SK-N-SH (cell line): ENCODE measurements around the gene PLIN4. TPM values are rescaled to one million over a fixed set of nuclear protein-coding genes. Genes with fewer than 3 reads are reported as not detected.

ENCODE experiments used
- CTCF ChIA-PET: fragments of 300-600, 350-600 bp; formaldehyde crosslinking; extraction: SDS; loops from one replicate; lab custom pipeline; 2021; lab: Yijun Ruan, JAX
- POLR2A ChIA-PET: fragments of 350-600 bp; sonication (Branson Sonifier 250); formaldehyde crosslinking; extraction: SDS; loops from one replicate; lab custom pipeline; 2020; ENCODE audit warnings: antibody characterized with exemption, inconsistent platforms; lab: Yijun Ruan, JAX
- DNase-seq: peaks from one replicate; pipeline ENCODE4 v3.0.0; 2012
- H2AFZ ChIP-seq: fragments of 200-600 bp; sonication (generic); 2 replicates; pipeline ENCODE4 v1.8.1; 2016; ENCODE audit warnings: antibody characterized with exemption, mild to moderate bottlenecking, low read depth
- H3F3A ChIP-seq: fragments of 200-600 bp; sonication (generic); replicated peaks from 2 replicates; pipeline ENCODE3; 2016; ENCODE audit warnings: antibody characterized with exemption, mild to moderate bottlenecking; ENCODE audit not compliant: insufficient read depth
- H3K27ac ChIP-seq, 2 experiments: fragments of 200-500 bp in 1 of 2; fragments of 200-600 bp in 1 of 2; sonication (Bioruptor generic) in 1 of 2; sonication (generic), shearing (Covaris generic) in 1 of 2; 2 replicates each; pipeline versions ENCODE4 v1.5.1 to v1.6.1; 2014 to 2016; ENCODE audit warnings: low read depth in 2 of 2, inconsistent platforms in 1 of 2, low read length in 1 of 2, mild to moderate bottlenecking in 1 of 2, mixed read lengths in 1 of 2
- H3K27me3 ChIP-seq: fragments of 200-600 bp; sonication (generic), shearing (Covaris generic); 2 replicates; pipeline ENCODE4 v1.6.1; 2016; ENCODE audit warnings: mixed run types; ENCODE audit not compliant: insufficient read depth
- H3K36me3 ChIP-seq, 2 experiments: fragments of 200-500 bp in 1 of 2; fragments of 200-600 bp in 1 of 2; sonication (Bioruptor generic) in 1 of 2; sonication (generic) in 1 of 2; replicated peaks in 1 of 2; 2 replicates each; pipeline versions ENCODE3 to v1.5.1; 2014 to 2016; ENCODE audit warnings: low read length in 1 of 2, mild to moderate bottlenecking in 1 of 2; ENCODE audit not compliant: insufficient read depth in 2 of 2, control insufficient read depth in 1 of 2
- H3K4me1 ChIP-seq, 2 experiments: fragments of 200-500 bp in 1 of 2; fragments of 200-600 bp in 1 of 2; sonication (Bioruptor generic) in 1 of 2; sonication (generic), shearing (Covaris generic) in 1 of 2; 2 replicates each; pipeline versions ENCODE4 v1.5.1 to v1.6.1; 2014 to 2016; ENCODE audit warnings: low read depth in 1 of 2, low read length in 1 of 2, mixed run types in 1 of 2; ENCODE audit not compliant: insufficient read depth in 2 of 2, control insufficient read depth in 1 of 2
- H3K4me2 ChIP-seq: fragments of 200-600 bp; sonication (generic), shearing (Covaris generic); 2 replicates; pipeline ENCODE4 v1.6.1; 2017; ENCODE audit warnings: mixed run types
- H3K4me3 ChIP-seq, 2 experiments: fragments of 200-500 bp in 1 of 2; fragments of 200-600 bp in 1 of 2; sonication (Bioruptor generic) in 1 of 2; sonication (generic), shearing (Covaris generic) in 1 of 2; 2 replicates each; pipeline versions ENCODE4 v1.5.1 to v1.8.1; 2014 to 2016; ENCODE audit warnings: low read depth in 2 of 2, inconsistent platforms in 1 of 2, low read length in 1 of 2, mild to moderate bottlenecking in 1 of 2, mixed read lengths in 1 of 2, moderate library complexity in 1 of 2
- H3K79me2 ChIP-seq: fragments of 200-600 bp; sonication (generic); 2 replicates; pipeline ENCODE4 v1.8.1; 2017; ENCODE audit warnings: mild to moderate bottlenecking; ENCODE audit not compliant: insufficient read depth
- H3K9ac ChIP-seq: fragments of 200-600 bp; sonication (generic); 2 replicates; pipeline ENCODE4 v1.6.1; 2017; ENCODE audit warnings: mixed run types
- H3K9me2 ChIP-seq: fragments of 200-600 bp; sonication (generic); 2 replicates; pipeline ENCODE4 v1.6.1; 2017; ENCODE audit warnings: mixed run types
- H3K9me3 ChIP-seq: fragments of 200-600 bp; sonication (generic); 2 replicates; pipeline ENCODE4 v1.6.1; 2017; ENCODE audit warnings: mixed run types, mild to moderate bottlenecking, moderate library complexity
- H4K20me1 ChIP-seq: fragments of 200-600 bp; sonication (generic); 2 replicates; pipeline ENCODE4 v1.6.1; 2017; ENCODE audit warnings: mild to moderate bottlenecking, mixed run types; ENCODE audit not compliant: insufficient read depth
- CTCF ChIP-seq: fragments of 200-600 bp; sonication (generic); IDR thresholded peaks from 2 replicates; pipeline ENCODE4 v1.6.1; 2017; ENCODE audit warnings: antibody characterized with exemption, mild to moderate bottlenecking, moderate library complexity
- FOXJ3 ChIP-seq: sonication (generic); formaldehyde crosslinking; IDR thresholded peaks from 2 replicates; pipeline ENCODE4 v1.5.1; 2020; ENCODE audit warnings: mild to moderate bottlenecking, missing genetic modification reagents
- FOXM1 ChIP-seq: IDR thresholded peaks from 2 replicates; pipeline ENCODE4 v1.4.0; 2012; ENCODE audit warnings: low read depth, mild to moderate bottlenecking
- GATA2 ChIP-seq: sonication (generic); formaldehyde crosslinking; IDR thresholded peaks from 2 replicates; pipeline ENCODE4 v1.5.0; 2020; ENCODE audit warnings: mild to moderate bottlenecking, missing genetic modification reagents
- JUND ChIP-seq: IDR thresholded peaks from 2 replicates; pipeline ENCODE4 v1.4.0; 2012
- MAX ChIP-seq: IDR thresholded peaks from 2 replicates; pipeline ENCODE4 v1.4.0; 2012; ENCODE audit warnings: low read depth
- MEF2A ChIP-seq: IDR thresholded peaks from 2 replicates; pipeline ENCODE4 v1.4.0; 2012; ENCODE audit warnings: low read depth, borderline replicate concordance
- NFIC ChIP-seq: IDR thresholded peaks from 2 replicates; pipeline ENCODE4 v1.4.0; 2012; ENCODE audit warnings: borderline replicate concordance
- NRF1 ChIP-seq: IDR thresholded peaks from 2 replicates; pipeline ENCODE4 v1.6.1; 2012; ENCODE audit warnings: low read depth, mild to moderate bottlenecking, low read length
- POLR2AphosphoS5 ChIP-seq: IDR thresholded peaks from 2 replicates; pipeline ENCODE4 v1.6.1; 2012; ENCODE audit warnings: low read depth, low read length
- RAD21 ChIP-seq: IDR thresholded peaks from 2 replicates; pipeline ENCODE4 v1.6.1; 2012; ENCODE audit warnings: mild to moderate bottlenecking, low read length
- SMC3 ChIP-seq: IDR thresholded peaks from 2 replicates; pipeline ENCODE4 v1.6.1; 2012; ENCODE audit warnings: low read depth, low read length, improper control_type of control experiment
- WGBS: methylation state at CpG from one replicate; pipeline ENCODE4 v1.1.6; 2017; ENCODE audit warnings: low lambda C conversion rate; 5-methylcytosine and 5-hydroxymethylcytosine counted together
- polyA plus RNA-seq, 3 experiments: library from polyadenylated mRNA; depleted of rRNA; stranded (reverse); fragments of >200 nt; gene quantifications; 2 replicates each; pipeline ENCODE4 v1.2.3, GENCODE V29; 2012

The PLIN4 gene
- polyA plus RNA-seq, 1 of the 3 experiments (the other 2 are of a cell fraction), result 0.07 TPM

- WGBS, result 7% methylated on average over 31 of the region's 44 CpGs
- Histone ChIP-seq H3K9me3 (no peaks in the 10 kb centered on the region), H3K79me2 (no peaks in the 10 kb centered on the region), H3K9me2 (no peaks in the 10 kb centered on the region), H3K4me2 (peak overlapping the region; percentile 60; the same call in 1 of the 2 replicates), H2AFZ (no peak overlapping the region), H3K27ac (no peak overlapping the region), H3K4me3 (peak overlapping the region in 1 of 2 experiments; percentile 43; a peak in 1 of 4 replicates), H4K20me1 (no peaks in the 10 kb centered on the region), H3F3A (peaks cover 14% of the 10 kb centered on the region), H3K4me1 (peaks cover 0 to 8% of the 10 kb centered on the region in 2 experiments; a peak in 1 of 4 replicates), H3K27me3 (no peaks in the 10 kb centered on the region), H3K9ac (no peak overlapping the region), H3K36me3 (no peaks in the 10 kb centered on the region)
- POLR2A ChIA-PET, result no interaction called here
- CTCF ChIA-PET, result interaction anchor here (0.6 to 3.9 kb wide), 21 partner anchors 9 to 452 kb away, joined by 3 to 25 read pairs (median 5); partner anchors contain the start of gene PLIN5
- TF ChIP-seq NFIC (no peak), JUND (no peak), CTCF (peak; percentile 88), GATA2 (CRISPR knock-in tag) (no peak), MEF2A (no peak), MAX (no peak), SMC3 (peak; percentile 47), RAD21 (peak; percentile 57), NRF1 (no peak), POLR2AphosphoS5 (no peak), FOXM1 (no peak)
- peak; percentile 83 for DNase-seq
Observed at GRCh38 chr19:4557971-4558941, 40.0 kb upstream of the PLIN4 start.

GRCh38 chr19:4557144-4557970 is 39.1 kb upstream of the PLIN4 start:
- Histone ChIP-seq H4K20me1 (no peaks in the 10 kb centered on the region), H3F3A (peaks cover 14% of the 10 kb centered on the region), H3K9me2 (no peaks in the 10 kb centered on the region), H3K4me3 (no peak overlapping the region), H3K4me1 (peaks cover 0 to 8% of the 10 kb centered on the region in 2 experiments; a peak in 1 of 4 replicates), H2AFZ (no peak overlapping the region), H3K9ac (no peak overlapping the region), H3K4me2 (no peak overlapping the region)
- WGBS, result 34% methylated on average over 30 of the region's 33 CpGs
- peak; percentile 45 for TF ChIP-seq CTCF
- TF ChIP-seq FOXJ3 (CRISPR knock-in tag), result no peak
- TF ChIP-seq, all 33 proteins: peak for 1
- Histone ChIP-seq H3K27ac (no peak overlapping the region), H3K9me3 (no peaks in the 10 kb centered on the region), H3K79me2 (no peaks in the 10 kb centered on the region), H3K36me3 (no peaks in the 10 kb centered on the region), H3K27me3 (no peaks in the 10 kb centered on the region)
- ChIA-PET CTCF (interaction anchor here (0.5 to 3.9 kb wide), 16 partner anchors 10 to 187 kb away, joined by 3 to 25 read pairs (median 4); partner anchors contain the start of genes LRG1 and UBXN6), POLR2A (interaction anchor here (0.7 kb wide), 1 partner anchor 86 kb away, joined by 3 read pairs; the partner anchor contains the start of gene HDGFL2)
- DNase-seq, result peak; percentile 69
